GM21423 (cell line): ENCODE results near the gene PAX1.

Experiments used
- ATAC-seq: cut with Tn5 transposase; IDR thresholded peaks from one replicate; pipeline ENCODE4 v1.9.1; 2021; ENCODE audit warnings: mild to moderate bottlenecking, moderate library complexity; ENCODE audit not compliant: unreplicated experiment

PAX1 gene

DNA sequence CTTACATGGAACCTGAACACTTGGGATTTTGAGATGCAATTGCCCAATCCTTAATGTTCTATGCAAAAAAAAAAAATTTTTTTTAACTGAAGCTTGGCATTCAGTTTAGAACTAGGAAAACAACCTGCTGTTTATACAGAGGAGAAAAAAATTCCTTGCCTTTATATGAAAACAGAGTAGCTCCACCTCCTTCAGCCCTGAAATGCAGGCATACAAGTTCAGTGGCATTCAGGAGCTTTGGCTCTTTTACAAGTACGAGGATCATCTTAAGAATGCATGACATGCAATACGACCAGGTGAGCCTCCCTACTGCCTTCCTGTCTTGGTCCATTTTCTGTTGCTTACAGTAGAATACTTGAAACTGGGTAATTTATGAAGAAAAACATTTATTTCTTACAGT lies 20.4 kb downstream of the PAX1 start:
- ATAC-seq: no peak

DNA sequence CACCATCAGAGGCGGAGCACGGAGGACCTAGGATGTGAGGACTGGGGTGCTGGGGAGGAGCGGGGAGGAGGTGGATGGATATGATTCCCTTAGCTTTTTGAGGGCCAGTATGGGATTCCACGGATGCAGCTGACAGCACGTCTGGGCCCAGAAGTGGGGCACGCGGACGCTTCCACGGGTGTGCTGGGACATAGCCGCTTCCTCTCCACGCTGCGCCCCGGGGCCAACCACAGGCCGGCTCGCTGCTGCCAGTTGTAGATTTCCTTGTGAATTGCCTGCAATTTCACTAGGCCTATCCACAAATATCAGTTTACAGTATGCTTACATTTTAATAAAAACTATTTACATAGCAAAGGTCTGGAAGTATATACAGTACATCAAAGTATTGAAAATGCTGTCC lies 23.9 kb downstream of the PAX1 start:
- ATAC-seq: no peak

DNA sequence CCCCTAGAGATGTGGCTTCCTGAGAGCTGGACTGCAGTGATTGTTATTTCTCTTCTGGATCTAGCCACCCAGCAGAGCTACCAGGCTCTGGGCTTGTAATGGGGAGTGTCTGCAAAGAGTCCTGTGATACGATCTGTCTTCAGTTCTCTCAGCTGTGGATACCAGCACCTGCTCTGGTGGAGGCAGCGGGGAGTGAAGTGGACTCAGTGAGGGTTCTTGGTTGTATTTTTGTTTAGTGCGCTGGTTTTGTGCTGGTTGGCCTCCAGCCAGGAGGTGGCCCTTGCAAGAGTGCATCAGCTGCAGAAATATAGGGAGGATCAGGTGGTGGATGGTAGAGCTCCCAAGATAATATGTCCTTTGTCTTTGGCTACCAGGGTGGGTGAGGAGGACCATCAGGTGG lies 33.7 kb downstream of the PAX1 start:
- ATAC-seq: no peak

DNA sequence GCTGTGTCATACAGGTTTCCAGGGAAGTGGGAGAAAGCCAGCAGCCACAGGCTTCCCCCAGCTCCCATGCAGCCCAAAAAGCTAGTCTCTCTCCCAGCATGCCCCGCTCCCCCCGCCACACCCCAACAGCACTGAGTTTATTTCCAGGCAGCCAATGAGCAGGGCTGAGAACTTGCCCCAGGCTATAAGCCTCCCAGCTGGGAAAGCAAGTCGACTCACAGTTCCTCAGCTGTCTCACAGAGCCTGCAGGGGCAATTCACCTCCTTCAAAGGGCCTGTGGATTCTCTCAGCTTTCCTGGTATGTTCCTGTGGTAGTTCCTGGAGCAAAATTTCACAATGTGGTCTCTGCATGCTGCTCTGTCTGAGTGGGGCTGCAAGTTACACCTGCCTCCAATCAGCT lies 34.2 kb downstream of the PAX1 start:
- no peak for ATAC-seq

DNA sequence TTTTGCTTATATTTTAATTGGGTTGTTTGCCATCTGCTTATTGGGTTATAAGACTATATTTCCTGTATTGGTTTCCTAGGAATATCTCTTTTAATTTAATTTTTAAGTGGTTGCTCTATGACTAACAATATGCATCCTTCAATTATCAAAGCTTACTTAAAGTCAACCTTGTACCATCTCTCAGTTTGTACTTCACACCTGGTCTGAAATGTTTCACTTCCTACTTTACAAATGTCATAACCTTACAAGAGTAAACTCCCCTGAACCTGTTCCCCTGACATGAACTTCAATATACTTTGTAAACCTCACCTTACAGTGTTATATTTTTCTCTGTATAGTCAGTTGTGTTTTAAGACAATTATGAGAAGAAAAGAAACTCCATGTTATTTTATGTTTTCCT lies 35.8 kb downstream of the PAX1 start:
- ATAC-seq: no peak

DNA sequence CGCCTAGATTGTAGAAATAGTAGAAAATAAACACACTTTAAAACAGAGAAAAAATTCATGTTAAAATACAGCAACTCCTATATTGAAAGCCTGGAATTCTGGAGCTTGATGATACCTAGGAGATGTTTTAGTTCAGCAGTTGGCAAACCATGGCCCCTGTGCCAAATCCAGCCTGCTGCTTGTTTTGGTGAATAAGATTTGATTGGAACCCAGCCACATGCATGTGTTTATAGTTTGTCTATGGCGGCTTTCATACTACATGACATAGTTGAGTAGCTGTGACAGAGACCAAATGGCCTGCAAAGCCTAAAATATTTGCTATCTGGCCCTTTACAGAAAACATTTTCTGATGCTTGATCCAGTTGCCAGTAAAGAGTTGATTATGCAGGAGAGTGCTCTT lies 57.2 kb downstream of the PAX1 start:
- no peak for ATAC-seq

DNA sequence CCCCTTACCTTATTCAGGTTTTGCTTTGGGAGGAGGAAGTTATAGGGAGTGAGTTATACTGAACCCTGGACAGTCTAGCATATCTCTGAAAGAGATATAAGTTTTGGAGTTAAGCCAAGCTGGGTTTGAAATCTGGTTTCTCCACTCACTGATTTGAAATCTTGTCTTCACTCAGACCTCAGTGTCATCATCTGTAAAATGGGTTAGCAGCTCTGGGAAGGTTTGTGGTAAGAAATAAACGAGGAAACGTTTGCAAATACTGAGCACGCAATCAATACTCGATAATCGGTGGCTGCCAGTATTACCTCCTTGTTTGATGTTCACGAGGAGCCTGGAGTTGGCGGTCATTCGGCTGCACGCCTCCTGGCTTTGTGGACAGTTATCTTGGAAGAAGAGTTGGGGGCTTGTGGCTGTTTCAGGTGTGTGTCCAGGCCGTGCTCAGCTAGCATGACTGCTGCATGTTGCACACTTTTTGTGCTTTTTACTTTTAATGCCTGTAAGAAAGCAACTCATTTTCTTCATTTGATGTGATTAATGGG lies 61.8 kb downstream of the PAX1 start:
- no peak for ATAC-seq

DNA sequence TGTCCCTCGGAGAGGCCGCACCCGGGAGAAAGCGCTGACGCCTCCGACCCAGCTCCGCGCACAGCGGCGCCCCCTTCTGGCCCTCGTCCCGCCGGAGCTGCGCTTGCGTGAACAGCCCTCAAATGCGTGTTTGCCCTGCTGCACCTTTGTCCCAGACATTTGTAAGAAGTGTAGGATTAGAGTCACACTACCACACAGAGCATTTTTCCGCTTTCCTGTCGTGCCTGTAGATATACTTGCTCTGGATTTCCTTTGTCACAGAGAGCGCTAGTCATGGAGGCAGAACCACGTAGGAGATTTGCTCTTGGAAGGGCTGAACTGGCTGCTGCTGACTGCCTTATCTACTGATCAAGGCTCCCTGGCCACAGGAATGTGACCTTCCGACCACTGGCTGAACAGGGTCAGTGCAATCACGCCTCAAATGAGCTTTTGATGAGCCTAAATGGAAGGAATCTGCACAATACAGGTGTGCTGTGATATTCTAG lies 62.3 kb downstream of the PAX1 start:
- ATAC-seq: no peak
